ENCODE results near the gene PCNT.
"Not testable (repeated sequence)": the region's sequence is repeated elsewhere in the genome, so short reads cannot be mapped to it uniquely, and the experiment has no call there.

Gene PCNT

DNA sequence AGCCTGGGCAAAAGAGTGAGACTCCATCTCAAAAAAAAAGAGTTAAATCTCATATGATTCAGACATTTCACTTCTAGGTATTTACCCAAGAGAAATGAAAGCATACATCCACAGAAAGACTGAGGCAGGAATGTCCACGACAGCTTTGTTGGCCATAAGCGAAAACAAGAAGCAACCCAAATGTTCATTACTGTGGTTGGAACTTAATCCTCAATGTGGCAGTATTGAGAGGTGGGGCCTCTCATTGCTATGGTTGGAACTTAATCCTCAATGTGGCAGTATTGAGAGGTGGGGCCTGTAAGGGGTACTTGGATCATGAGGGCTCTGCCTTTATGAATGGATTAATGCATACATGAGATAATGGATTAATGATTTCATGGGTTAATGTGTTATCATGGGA is 15.5 kb upstream of the PCNT start:
- DNase-seq (ENCODE audit: low read depth, low spot score), result no peak

- not testable (repeated sequence) for DNase-seq (ENCODE audit: low read depth, low spot score)
These were observed 13.7 kb upstream of the PCNT start for GRCh38 chr21:46310260-46310659.

GRCh38 chr21:46311568-46311967 is 12.4 kb upstream of the PCNT start:
- DNase-seq (ENCODE audit: low read depth, low spot score), result no peak

DNA sequence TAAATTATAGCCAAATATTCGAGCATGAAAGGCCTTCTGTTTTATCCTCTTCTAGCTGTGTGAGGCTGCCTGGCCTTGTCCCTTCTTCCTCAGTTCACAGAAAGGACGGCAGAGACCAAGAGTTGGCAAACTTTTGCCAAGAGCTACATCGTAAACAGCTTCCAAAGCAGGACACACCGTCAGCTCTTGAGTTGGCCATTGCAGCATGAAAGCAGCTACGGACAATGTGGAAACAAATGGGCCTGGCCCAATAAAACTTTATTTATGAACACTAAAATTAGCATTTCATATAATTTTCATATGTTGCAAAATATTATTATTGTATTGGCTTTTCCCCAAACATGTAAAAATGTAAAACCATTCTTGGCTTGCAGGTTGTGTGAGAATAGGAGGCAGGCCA is 11.0 kb upstream of the PCNT start:
- no peak for DNase-seq (ENCODE audit: low read depth, low spot score)

GRCh38 chr21:46314441-46315020 is 9.4 kb upstream of the PCNT start:
- DNase-seq (ENCODE audit: low read depth, low spot score), result no peak

- no peak for DNase-seq (ENCODE audit: low read depth, low spot score)
These were observed 7.1 kb upstream of the PCNT start for GRCh38 chr21:46316708-46317324.

DNA sequence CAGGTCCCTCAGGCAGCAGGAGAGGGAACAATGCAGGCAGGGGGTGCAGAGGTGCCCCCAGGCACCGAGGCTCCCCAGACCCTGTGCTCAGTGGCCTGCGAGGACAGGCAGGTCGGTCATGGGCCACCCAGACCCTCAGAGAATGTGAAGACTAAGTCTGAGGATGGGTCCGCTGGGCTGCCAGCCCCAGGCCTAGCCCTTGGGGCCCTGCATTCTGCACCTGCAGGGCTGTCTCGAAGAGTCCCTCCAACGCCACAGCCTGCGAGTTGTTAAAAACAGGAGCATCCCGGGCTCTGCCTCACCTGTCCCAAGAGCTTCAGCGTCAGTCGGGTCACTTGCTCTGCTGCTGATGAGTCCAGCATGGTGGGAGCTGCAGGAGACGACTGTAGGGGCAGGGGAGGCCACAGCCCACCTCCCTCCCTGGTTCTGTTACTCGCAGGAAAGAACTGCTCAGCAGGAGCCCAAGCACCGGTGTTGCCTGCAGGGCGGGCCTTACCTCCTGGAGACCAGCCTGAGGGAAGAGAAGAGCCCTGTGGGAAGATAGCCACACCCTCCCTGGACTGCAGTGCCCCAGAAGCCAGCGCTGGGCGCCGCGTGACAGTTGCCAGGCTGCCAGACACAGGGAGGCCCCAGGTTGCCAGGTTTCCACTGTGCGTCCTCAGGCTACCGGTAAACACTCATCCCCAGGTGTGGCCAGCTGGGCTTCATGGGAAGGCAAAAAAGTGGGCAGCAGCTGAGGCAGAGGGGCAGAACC is 6.1 kb upstream of the PCNT start:
- no peak for DNase-seq (ENCODE audit: low read depth, low spot score)

GRCh38 chr21:46318464-46318845 is 5.5 kb upstream of the PCNT start:
- no peak for DNase-seq (ENCODE audit: low read depth, low spot score)

DNA sequence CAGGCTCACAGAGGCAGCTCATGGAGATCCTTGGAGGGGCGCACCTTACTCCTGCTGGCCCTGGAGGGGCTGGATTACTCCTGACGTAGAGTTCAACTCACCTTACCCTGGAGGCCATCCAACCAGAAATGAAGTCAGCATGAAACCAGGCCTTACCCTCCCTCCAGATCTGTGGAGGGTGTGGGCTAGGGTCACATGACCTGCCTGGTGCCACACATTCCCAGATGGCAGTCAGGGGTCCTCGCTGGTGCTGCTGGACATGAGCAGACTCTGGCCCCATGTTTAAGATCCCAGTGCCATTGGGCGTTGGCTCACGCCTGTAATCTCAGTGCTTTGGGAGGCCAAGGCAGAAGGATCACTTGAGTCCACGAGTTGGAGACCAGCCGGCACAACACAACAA is 4.8 kb upstream of the PCNT start:
- DNase-seq (ENCODE audit: low read depth, low spot score), result no peak

- DNase-seq (ENCODE audit: low read depth, low spot score), result no peak
These were observed 3.6 kb upstream of the PCNT start for GRCh38 chr21:46320331-46320801.

- no peak for DNase-seq (ENCODE audit: low read depth, low spot score)
These were observed 1.4 kb upstream of the PCNT start for GRCh38 chr21:46322351-46323226.

- no peak for DNase-seq (ENCODE audit: low read depth, low spot score)
These were observed 688 bp upstream of the PCNT start for GRCh38 chr21:46323227-46323709.

DNA sequence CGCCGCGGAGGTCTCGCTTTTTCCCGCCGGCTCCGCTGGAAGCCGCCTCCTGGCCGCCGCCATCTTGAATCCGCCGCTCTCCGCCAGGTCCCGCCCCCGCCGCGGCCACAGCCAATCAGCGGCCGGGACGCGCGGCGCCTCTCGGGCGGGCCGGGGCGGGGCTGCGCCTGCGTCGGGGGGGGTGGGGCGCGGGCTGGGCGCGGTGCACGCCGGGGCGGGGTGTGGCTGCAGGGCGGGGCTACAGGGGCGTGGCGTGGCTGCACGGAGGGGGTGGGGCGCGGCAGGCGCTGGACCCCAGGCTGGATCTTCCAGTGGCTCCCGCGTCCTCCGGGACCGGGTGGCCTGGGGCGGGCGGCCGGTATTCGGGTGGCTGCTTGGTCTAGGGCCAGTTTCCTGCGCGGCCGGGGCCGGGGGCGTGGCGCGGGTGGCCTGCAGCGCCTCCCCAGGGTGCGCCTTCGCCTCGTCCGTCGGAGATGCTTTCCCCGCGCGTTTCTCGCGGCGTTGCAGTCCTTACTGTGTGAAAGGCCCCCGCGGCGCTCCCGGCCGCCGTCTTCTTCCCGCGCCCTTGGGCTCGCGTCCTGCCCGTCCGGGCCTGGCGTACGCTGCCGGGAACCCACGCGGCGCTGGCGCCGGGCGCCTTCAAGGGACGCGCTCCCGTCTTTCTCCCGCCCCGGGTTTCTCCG is 575 bp downstream of the PCNT start:
- DNase-seq (ENCODE audit: low read depth, low spot score), result peak; percentile 75

DNA sequence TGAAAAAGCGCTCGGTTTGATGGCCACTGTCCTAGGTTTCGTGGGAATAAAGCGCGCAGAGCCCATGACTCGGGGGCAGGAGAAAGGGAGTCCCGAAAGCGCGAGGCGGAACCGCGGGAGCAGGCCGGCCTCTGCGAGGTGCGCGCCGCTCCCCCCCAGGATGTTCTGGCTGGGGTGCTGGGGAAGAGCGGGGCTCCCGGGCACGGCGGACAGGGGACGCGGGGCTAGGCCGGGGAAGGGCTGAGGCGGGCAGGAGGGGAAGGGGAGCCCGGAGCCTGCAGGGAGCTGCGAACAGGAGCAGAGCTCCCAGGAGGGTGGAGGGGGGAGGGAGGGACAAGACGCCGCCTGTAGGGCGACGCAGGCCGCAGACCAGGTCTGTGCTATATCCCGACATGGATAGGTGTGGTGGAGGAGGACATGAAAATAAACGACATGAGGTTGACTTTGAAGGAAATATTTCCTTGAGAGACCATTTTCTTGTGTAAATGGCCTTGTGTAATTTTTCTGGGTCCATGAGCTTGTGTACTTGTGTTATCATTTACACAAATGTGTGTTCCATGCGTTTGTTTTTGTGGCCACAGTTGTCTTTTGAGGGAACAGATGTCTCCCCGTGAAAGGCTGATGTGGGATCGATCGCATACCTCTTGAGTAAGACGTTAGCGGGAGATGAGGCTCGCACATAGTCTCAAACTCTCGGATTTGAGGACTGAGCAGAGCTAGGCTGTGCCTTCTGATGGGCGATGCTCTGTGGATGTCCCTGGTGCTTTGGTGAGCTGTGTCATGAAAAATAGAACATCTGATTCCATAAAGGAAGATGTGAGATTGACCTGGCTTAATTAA is 1.3 kb downstream of the PCNT start:
- no peak for DNase-seq (ENCODE audit: low read depth, low spot score)

GRCh38 chr21:46326110-46326703 is 2.3 kb downstream of the PCNT start:
- DNase-seq (ENCODE audit: low read depth, low spot score), result no peak

DNA sequence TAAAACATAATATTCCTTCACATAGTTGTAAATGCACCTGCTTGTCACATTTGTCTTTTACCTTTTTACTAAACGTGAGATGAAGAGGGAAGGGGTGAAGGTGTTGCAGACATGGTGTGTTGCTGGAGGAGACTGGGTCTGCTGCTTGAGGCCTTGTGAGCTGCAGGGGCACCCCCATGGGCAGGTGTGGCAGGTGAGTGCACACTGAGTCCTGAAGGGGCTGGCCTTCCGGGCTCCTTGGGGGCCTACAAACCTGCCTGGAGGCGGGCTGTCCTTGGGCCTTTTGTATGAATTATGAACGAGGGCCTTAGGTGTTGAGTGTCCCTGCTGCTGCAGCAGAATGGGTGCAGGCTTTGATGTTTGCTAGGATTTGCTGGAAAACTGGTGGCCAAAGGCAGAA is 3.8 kb downstream of the PCNT start:
- no peak for DNase-seq (ENCODE audit: low read depth, low spot score)

DNA sequence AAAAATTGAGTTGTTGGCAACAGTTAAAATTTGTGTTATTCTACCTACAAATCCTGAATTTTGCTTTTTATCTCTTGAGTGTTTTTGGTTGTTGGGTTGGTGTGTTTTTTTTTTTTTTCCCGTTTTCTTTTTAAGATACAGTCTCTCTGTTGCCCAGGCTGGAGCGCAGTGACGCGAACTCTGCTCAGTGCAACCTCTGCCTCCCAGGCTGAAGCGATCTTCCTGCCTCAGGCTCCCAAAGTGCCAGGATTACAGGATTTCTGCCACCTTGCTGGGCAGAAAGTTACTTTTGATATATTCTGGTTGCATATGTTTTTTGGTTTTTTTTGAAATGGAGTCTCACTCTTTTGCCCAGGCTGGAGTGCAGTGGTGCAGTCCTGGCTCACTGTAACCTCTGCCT is 4.2 kb downstream of the PCNT start:
- no peak for DNase-seq (ENCODE audit: low read depth, low spot score)

- DNase-seq (ENCODE audit: low read depth, low spot score), result no peak
These were observed 5.8 kb downstream of the PCNT start for GRCh38 chr21:46329796-46330195.

DNA sequence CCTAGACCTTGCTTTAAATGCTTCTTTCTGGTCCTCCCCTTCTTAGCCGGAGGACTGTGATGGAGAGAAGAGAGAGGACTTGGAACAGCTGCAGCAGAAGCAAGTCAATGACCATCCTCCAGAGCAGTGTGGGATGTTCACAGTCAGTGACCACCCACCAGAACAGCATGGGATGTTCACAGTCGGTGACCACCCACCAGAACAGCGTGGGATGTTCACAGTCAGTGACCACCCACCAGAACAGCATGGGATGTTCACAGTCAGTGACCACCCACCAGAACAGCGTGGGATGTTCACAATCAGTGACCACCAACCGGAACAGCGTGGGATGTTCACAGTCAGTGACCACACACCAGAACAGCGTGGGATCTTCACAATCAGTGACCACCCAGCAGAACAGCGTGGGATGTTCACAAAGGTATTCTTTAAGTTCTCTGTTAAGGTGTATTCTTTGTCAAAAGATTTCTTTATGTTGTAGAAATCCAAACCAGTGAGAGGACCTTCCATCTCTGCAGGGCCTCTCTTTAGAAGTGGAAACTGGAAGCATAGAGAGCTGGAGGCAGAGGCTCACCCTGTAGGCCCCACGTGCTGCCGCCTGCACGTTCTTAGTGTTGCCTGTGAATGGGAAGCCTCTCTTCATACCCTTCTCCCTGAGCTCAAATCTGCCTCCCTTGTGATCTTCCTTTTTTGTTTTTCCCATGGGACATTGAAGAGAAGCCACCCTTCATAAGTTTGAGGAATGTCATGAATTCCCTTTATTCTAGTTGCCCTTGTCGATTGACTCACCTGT is 10.6 kb downstream of the PCNT start:
- DNase-seq (ENCODE audit: low read depth, low spot score), result no peak

Data from activated CD4-positive, CD25-positive, alpha-beta regulatory T cell treated with anti-CD3 and anti-CD28 coated beads, Interleukin-2, amount 50 U/mL, for 16 hours (primary cell).